Stimulated activated CD4-positive, alpha-beta T cell treated with anti-CD3 and anti-CD28 coated beads, Interleukin-2, amount 100 ng/mL, for 48 hours (primary cell): ENCODE data around the gene UROS.

ENCODE experiments used
- DNase-seq, 2 donors: peaks; one replicate each; pipeline ENCODE4 v3.0.0-alpha.2; 2020

The UROS gene

DNA sequence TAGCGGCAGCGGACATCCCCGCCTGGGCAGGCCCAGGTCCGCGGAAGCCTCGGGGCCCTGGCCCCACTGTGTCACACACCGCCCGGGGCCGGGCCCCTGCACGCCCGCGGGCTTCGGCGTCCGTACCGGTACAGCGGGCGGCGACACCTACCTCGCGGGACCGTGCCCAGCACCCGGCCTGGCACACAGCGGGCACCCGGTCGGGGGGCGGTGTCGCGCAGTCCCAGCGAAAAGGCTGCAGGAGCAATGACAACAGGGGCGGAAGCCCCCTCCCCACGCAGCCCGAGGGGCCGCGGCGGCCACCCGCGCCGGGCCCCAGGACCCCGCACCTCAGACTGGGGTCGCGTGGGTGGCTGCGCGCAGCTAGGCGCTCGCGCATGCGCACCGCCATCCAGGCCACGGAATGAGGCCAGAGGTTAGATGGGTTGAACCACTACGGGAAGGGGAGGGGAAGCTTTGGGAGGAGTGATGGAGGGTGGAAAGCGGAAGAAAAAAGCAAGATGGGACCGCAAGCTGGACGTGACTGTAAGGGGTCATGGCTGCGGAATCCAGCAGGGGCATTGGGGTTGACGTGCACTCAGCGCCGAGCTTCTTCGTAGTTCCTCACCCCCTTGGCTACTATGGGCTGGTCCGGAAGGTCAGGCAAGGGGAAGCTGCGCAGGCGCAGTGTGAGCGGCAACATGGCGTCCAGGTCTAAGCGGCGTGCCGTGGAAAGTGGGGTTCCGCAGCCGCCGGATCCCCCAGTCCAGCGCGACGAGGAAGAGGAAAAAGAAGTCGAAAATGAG lies at the start of gene UROS, which contains the start of gene BCCIP:
UROS (minus strand) TSS at position 381 of the 785 bp plus-strand sequence. CDS start 6,759 bp downstream, outside the sequence.
BCCIP (plus strand) TSS at position 669 of the 785 bp plus-strand sequence; CDS start at position 681, 12 bp downstream.
- peak; percentile 79 to 85 for DNase-seq

DNA sequence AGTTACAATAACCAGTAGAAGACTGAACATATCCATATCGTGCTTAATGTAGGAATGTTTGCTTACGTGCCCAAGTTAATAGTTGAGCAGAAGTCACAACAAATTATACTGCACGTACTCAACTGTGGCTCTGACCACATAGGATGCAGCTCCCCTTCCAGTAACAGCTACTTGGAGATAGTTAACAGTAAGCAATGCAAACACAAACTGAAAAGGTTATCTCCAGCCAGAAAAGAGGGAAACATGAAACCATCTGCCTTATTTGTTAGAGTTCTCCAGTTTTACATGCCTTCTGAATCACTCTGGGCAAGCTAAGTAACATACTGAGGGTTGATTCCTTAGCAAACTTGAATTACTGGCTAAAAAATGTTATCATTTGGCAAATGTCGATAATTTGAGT lies 48.3 kb upstream of the UROS start:
- no peak for DNase-seq

DNA sequence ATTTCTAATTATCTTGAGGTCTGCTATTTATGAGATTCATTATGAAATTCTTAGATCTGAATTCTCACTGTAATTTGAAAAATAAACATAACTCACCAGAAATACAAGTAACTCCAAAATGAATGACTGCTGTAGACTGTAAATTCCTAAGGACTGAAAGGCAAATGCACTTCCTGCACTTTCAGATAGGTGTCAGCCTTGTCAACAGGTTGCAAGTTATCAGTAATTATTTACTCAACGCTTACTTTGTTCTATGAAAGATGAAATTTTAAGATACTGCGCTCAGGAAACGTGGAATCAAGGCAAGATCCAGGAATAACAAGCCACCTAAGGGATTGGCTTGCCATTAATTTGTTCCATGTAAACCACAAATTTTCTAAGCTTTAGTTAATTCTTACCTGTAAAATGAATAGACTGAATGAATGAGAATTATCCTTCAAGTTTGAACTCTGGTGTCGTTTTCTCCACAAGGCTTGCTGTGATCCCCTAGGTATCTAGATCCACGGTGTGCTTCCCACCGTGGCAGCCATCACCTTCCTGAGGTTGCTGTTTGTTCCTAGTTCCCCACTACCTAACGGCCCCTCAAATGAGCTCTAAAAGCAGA lies 45.4 kb upstream of the UROS start:
- peak in 1 of 2 donors; percentile 3 for DNase-seq

DNA sequence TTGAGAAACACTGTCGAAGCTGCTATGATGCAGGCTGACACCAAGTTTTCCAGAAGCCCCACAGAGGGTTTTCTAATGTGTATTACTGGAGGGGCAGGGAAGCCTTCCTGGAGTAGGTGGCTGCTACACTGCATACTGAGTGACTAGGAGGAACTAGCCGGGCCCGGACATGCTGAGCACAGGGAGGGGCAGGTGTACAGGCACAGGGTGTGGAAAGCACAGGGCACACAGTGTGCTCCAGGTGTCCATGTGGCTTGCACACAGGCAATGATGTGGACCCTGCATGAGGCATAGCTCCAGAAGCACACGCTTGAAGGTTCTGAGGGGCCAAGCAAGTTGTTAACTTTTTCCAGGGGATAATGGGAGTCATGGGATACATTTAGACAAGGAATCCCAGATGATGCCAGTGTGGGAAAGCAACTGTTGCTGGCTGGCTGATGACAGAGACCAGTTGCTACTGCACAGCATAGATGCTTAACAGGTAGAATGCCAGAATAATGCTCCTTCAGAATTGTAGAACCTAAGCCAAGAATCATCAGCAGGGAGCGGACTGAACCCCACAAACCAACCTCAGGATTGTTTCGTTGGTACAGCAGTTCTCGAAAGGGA lies 43.5 kb upstream of the UROS start:
- DNase-seq: no peak

DNA sequence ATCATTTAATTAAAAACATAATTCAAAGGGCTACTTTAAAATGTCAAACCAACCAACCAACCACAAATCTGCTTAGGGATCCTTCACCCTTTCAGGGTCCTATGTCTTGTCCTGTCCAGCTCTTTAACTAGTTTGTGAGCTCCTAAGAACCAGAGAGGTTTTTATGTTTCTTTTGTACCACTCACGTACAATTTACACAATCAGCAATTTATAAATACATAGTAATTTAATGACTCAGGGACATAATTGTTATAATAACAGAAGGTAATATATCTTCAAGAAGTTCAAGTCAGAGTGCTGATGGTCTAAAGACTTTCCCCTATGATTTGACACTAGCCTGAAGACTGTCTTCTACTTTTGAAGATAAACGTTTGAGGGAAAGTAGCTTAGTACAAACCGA lies 42.1 kb upstream of the UROS start:
- DNase-seq: no peak

DNA sequence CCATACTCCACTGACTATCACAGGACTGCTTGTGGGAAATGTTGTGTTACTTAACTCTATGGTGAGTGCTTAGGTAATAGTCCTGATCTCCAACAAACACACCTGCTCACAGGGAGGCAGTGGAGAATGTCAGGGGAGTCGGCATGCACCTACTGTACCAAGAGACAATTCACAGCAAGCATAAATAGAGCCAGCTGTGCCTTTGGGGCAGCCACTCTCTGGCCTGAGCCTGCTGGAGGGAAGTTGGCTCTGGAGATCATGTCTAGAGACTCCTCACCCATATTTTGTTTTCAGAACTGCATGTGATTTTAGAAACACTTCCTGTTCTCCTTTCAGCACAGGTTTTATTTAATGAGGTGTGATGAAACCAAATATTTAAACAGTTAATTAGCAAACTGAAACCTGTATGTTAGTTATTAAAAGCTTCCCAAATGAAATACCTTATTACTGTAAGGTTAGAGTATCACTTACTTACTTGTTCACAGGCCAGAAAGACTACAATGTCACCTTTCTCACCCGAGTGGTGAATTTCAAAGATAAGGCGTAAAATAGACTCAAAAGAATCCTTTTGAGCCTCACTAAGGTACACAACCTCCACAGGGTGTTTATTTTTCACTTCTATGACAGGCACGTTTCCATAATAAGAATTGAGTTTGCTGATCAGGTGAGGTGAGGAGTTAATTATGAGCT lies 36.2 kb upstream of the UROS start:
- DNase-seq: no peak

DNA sequence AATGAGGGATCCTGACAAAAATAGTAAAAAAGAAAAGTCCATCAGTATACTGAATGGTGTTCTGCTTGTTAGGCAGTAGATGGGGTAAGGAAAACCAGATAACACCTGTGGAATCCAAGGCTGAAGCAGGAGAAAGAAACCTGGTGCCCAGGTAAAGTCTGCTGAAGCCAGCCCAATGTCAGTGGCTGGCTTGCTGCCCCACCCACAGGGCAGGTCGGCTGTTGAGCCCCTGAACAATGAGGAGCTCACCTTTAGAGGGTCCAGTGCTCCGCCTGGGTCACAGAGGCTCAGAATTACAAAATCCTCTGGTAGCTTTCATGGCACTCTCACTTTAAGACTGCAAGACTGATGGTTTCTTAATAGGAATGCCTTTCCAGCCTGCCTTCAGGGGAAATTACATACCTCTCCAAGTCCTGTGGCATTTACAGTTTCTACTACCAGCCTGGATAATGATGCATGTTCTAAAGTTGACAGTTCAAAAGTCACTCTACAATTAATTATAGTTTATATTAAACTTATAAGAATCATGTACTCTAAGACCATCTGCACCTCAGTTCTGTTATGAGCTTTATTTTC lies 34.2 kb upstream of the UROS start:
- DNase-seq: no peak

DNA sequence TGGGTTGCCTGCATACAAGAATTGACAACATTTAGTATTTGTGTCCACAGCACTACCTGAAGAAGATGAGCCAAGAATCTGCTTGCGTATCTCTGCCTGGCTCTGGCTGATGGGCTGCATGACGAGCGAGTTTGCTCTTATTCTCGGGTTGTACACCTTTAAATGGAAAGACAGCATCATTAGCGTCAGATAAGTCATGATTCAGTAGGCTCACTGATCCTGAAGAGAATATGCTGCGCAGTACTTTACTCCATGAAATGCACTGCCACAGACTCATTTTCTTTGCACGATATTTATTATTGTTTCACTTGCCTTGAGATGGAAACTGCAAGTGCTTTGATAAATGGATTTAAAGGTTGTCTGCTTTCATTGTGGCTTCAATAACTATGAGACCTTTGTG lies 29.4 kb upstream of the UROS start:
- no peak for DNase-seq

DNA sequence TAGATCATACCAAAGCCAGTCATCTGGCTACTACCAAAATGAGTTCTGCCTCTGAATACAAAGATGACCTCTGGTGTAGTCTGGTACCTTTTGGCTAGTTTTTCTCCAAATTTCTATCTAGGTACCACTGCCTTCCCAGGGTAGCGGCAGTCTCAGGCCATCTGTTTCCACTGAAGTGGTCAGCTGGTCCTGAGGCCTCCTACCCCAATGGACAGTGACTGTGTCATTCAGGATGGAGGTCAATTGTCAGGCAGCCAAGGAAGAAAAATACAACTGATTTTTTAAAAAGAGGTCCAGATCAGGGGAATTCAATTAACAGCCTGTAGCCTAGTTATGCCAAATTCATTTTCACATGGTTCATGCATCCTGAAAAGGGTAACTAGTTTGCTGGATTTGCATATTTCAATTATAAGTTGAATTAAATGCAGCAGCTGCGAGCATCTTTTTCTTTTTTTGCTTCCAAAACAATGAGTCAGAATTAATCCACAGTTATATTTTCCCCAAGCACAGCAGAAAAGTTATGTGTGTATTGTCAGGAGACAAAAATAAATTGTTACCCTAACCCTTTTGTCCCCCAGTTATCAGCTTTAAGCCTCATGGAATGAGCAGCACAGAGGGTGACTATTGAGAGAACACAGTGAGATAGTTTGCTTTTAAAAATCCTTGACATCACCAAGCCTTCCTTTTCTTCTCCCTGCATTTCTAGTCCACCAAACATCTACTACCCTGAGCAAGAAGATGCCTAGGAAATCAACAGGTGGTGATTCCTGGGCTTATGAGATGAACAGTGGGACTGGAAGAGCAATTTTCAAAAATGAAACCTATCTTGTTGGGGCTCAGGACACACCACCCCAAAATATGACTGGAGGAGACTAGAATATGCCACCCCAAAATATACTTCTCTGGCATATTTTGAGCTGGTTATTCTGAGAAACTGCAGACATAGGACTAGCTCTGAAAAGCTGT lies 28.0 kb upstream of the UROS start:
- no peak for DNase-seq

DNA sequence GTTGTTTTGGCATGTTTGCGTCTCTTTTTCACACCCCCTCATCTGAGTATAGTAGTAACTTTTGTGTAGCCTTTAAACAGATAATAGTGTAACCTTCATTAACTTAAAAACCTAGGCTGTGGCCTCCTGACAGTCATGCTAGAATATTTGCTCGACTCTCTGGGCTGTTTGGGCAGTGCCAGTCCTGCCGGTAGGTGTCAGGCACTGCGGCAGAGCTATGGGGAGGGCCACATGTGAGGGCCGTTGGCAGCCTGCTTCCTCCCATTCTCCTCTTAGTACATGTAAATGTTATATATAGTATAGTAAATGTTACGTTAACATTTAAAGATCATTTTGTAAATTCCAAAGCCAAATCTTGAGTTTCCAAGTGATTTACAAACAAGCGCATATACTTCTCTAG lies 26.4 kb upstream of the UROS start:
- DNase-seq: no peak

DNA sequence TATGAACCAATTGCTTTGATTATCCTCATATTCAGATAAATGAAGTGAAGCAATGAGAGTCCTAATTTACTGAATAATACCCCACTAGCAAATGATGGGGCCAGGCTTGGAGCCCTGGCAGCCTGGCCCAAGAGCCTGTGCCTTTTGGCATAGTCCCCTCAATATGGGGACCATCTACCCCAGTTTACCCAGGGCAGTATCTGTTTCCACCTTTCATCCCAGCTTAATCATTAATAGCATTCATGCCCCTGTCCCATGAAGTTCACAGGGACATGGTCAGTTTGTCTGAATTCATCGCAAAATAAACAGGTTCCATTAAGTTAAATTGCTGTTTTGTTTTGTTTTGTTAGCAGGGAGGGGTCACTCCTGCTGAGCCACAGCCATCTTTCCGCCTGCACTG lies 25.8 kb upstream of the UROS start:
- no peak for DNase-seq

DNA sequence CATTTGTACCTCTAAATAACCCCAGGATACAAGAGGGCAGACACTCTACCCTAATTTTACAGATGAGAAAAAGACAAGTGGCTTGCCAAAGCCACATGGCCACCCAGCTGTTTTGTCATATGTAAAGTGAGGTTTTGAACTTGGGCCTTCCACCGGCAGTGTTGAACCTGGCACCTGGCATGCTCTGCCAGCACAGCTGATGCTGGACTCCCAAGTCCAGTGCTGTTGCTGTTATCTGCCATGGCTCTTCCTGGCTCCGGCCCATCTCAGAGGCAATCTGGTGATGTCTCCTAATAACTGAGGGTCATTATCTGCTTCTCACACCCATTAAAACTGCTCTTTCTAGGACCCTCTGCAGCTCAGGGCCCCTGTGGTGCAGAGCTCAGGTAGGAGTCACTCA lies 25.3 kb upstream of the UROS start:
- no peak for DNase-seq

DNA sequence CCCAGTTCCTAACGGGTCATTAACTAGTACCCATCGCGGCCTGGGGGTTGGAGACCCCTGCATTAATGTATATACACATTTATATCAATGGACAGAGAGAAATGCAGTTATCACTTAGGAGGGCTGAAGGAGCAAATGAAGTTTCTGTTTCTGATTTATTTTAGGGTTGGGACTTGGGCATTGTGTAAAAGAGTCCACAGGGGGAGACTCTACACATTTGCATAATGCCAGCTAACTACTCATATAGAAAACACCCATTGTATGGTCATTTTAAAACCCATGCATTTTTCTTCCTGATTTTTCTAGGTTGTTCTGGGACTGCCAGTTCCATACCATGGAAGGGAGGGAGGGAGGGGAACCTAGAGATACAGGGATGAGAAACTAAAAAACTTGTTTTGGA lies 23.8 kb upstream of the UROS start:
- DNase-seq: no peak

DNA sequence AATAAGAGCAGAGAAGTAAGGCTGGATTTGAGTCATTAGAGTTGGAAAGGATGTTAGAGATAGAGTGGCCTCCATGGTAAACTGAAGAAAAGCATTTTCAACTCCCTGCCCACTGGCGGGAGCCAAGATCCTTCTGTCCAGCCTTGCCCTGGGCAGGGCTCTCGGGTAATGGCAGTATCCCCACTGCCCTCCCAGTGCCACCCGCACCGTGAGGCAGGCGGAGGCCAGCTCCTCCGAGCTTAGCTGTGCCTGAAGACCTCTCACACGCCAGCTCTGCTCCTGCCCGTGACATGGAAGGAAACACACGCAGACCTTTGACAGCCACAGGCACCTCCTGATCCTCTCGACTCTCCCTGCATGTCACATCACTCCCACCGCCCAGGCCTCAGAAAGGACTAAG lies 22.6 kb upstream of the UROS start:
- DNase-seq: no peak

DNA sequence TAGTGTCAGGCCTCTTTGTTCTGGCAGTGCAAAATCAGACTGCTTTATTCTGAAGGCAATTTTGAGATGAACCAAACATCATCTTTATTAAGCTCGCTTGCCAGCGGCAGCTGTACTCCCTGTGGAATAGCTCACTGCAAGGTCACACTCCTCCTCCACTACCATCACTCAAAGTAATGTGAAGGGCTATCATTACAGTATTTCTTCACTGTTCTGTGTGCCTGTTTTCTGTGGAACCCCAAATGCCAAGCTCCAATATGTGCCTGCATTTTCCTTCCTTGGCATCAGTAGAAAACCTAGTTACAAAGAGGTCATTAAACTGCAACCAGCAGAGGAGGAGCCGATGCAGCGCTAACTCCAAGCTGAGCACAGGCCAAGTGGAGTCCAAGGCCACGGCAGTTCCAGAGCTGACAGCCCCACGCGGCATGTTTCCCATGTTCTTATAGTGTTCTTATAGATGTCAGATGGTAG lies 21.7 kb upstream of the UROS start:
- DNase-seq: no peak

DNA sequence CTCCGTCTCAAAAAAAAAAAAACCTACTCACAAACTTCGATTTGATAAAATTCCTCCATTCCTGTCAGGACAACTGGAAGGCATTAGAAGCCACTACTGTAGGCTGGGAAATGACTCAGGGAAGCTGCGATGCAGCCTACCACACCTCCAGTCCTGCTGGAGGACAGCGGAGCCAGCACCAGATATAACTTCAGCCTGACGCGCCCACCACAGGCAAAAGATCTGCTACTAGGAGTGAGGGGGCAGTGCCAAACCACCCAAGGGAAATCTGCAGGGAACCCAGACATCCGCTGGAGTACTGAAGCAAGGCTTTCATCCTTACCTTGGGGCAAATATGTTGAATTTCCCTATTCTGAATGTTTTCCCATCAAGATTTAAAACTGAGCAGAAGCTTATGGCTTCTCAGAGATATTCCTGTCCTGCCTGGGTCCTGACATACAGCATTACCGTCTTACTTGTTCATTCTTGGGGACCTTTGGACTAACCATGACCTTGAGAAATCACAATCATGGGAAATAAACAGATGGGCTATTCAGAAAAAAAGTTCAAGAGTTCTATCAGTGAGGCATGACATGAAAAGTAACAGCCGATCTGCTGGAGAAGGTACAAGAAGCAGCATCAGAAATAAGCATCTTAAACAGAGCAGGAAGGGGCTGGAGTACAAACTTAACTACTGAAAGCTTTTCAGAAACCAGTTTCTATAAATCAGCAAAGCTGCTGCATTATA lies 20.7 kb upstream of the UROS start:
- no peak for DNase-seq

DNA sequence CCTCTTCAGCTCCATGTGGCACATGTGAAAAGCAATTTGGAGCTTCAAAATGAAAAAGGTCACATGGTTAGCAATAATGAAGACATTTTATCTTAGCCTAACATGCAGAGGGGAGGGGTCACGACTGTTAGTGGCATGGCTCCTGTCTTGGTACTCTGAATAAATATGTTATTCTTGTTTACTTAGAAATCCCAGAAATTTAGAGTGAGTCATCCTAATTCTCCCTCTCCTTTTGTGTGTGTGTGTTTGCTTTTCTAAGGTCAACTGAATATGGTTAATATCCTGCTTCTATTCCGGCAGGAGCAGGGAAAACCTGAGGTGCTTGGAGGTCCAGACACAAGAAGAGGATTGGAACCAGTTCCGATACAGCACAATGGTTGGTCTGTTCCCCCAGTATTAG lies 17.9 kb upstream of the UROS start:
- no peak for DNase-seq

DNA sequence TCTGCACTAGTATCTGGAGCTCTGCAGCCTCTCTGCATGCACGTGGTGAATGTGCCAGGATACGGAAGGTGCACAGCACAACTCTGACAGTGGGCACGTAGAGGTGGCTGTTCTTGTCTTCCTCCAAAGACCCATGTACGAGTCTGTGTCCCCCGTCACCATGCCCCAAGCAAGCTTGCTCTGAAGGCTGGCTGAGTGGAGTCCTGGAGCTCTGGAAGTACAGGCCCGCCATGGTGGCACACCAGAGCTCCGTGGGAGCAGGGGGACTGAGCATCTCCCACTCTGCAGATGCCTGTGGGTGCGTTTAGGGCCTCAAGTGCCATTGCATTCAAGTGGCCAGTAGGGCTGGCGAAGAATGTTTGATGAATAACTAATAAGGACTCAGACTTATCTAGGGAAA lies 17.3 kb upstream of the UROS start:
- no peak for DNase-seq

DNA sequence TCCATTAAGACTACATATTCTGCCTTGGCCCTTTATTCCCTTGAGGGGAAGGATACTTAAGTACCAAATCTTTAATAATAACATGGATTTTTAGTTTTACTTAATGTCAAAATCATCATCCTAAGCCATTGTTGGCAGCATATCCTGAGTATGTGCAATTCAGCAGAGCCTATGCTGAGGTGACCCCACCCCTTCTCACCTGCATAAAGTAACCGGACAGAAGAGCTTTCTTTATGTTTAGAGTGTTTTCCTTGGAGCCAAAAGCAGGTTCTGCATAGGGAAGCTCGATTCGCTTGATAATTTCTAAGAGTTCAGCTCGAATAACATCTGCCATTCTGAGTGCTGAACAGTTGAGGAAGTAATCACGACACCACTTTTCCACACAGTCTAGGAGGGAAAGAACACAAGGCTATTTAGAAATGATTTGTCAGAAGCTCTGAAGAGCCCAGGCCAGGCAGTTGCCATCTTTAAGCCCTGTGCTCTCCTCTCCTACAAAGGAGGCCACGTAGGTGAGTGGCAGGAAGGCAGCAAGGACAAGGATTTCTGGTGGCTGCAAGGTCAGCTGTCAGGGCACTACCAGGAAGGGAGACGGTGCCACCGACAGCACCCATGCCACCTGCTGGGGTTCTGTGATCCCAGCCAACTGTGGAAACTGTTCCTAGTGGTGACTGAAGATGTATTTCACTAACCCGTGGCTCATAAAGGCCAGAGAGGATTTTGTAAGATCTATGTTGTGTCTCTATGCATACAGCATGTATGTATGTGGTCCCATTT lies 15.9 kb upstream of the UROS start:
- DNase-seq: no peak

DNA sequence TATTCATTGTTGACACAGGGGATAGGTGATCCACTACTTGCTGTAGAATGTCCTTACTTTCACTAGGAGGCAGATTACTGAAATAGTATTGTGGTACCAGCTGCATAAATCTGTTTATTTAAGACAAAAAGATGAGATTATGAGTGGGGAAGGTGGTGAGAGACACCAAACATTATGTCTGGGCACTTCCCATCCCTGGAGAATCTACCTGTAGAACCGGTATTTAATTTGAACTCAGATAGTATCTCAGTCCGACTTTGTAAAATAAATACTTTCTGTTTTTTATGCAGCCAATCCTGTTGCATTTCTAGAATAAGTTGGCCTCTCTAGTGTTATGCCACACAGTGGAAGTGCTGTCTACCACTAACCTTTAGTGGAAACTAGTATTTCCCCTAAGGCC lies 13.7 kb upstream of the UROS start:
- no peak for DNase-seq
